Gastrocnemius medialis (tissue), 4 donors: ENCODE data around the gene ZNF556.

ENCODE experiments used
- CTCF ChIP-seq, 5 experiments: fragments of 450-650 bp in 3 of 5; fragments of 200-600 bp in 2 of 5; sonication (generic) in 2 of 5; IDR thresholded peaks in 4 of 5; conservative IDR thresholded peaks in 1 of 5; 1 replicate in 4 of 5; 2 replicates in 1 of 5; pipeline ENCODE4 v1.5.1; 2016 to 2019; ENCODE audit warnings: antibody characterized with exemption in 5 of 5, mild to moderate bottlenecking in 3 of 5, moderate library complexity in 3 of 5
- POLR2A ChIP-seq, 2 donors: fragments of 450-650 bp; IDR thresholded peaks; one replicate each; pipeline ENCODE4 v1.6.1; 2017; ENCODE audit warnings: antibody characterized with exemption in 2 of 2, mild to moderate bottlenecking in 2 of 2, moderate library complexity in 2 of 2

GRCh38 chr19:2823646-2824045 is 43.5 kb upstream of the ZNF556 start:
- TF ChIP-seq CTCF (IDR thresholded peaks at IDR 0.05 in 4 of 5, conservative IDR thresholded peaks at IDR 0.05 in 1 of 5) (no peak), POLR2A (IDR thresholded peaks at IDR 0.05) (no peak)
